Astrocyte (in vitro differentiated cells and primary cell): ENCODE data around the gene MFAP3. TPM values are rescaled to one million over a fixed set of nuclear protein-coding genes. Genes with fewer than 3 reads are reported as not detected.
A peak's percentile ranks its signal among the peaks of the same experiment; 100 is the strongest.

Source experiments
- DNase-seq: peaks from one replicate; pipeline ENCODE4 v3.0.0-alpha.2; 2010; ENCODE audit warnings: low read depth
- FAIRE-seq: peaks from 2 replicates; lab custom pipeline; 2011; peaks lifted over from hg19 to GRCh38; lab: Jason Lieb, UNC
- H2AFZ ChIP-seq: 2 replicates; pipeline ENCODE4 v1.6.0; 2012; ENCODE audit warnings: low read depth, low read length, inconsistent platforms
- H3K27ac ChIP-seq: 2 replicates; pipeline ENCODE4 v1.5.1; 2011; ENCODE audit warnings: low read depth, low read length, inconsistent platforms
- H3K27me3 ChIP-seq: 2 replicates; pipeline ENCODE4 v1.6.0; 2011; ENCODE audit warnings: low read length, inconsistent platforms; ENCODE audit not compliant: insufficient read depth
- H3K36me3 ChIP-seq: 2 replicates; pipeline ENCODE4 v1.5.1; 2011; ENCODE audit warnings: low read length, inconsistent platforms; ENCODE audit not compliant: insufficient read depth
- H3K4me1 ChIP-seq: 2 replicates; pipeline ENCODE4 v1.5.1; 2011; ENCODE audit warnings: low read length, inconsistent platforms; ENCODE audit not compliant: insufficient read depth
- H3K4me2 ChIP-seq: 2 replicates; pipeline ENCODE4 v1.6.0; 2012; ENCODE audit warnings: low read length, inconsistent platforms
- H3K4me3 ChIP-seq: 2 replicates; pipeline ENCODE4 v1.5.1; 2011; ENCODE audit warnings: low read depth, mild to moderate bottlenecking, low read length, inconsistent platforms; ENCODE audit not compliant: insufficient read depth
- H3K79me2 ChIP-seq: 2 replicates; pipeline ENCODE4 v1.6.0; 2012; ENCODE audit warnings: mild to moderate bottlenecking, low read length, inconsistent platforms; ENCODE audit not compliant: insufficient read depth
- H3K9ac ChIP-seq: 2 replicates; pipeline ENCODE4 v1.6.0; 2012; ENCODE audit warnings: mild to moderate bottlenecking, low read length, inconsistent platforms
- H3K9me3 ChIP-seq: 2 replicates; pipeline ENCODE4 v1.5.1; 2012; ENCODE audit warnings: low read depth, mild to moderate bottlenecking, low read length, inconsistent platforms; ENCODE audit not compliant: insufficient read depth
- H4K20me1 ChIP-seq: 2 replicates; pipeline ENCODE4 v1.6.0; 2012; ENCODE audit warnings: low read length, inconsistent platforms; ENCODE audit not compliant: insufficient read depth
- H3K27ac Mint-ChIP-seq: one replicate; pipeline ENCODE4 v1.8.0; 2021; ENCODE audit warnings: mild to moderate bottlenecking, mixed read lengths; ENCODE audit not compliant: unreplicated experiment
- H3K27me3 Mint-ChIP-seq: one replicate; pipeline ENCODE4 v1.8.0; 2021; ENCODE audit warnings: low read depth, mixed read lengths; ENCODE audit not compliant: unreplicated experiment
- H3K36me3 Mint-ChIP-seq: one replicate; pipeline ENCODE4 v1.8.0; 2021; ENCODE audit warnings: low read depth, mixed read lengths; ENCODE audit not compliant: unreplicated experiment
- H3K4me1 Mint-ChIP-seq: one replicate; pipeline ENCODE4 v1.8.0; 2021; ENCODE audit warnings: low read depth, mixed read lengths; ENCODE audit not compliant: unreplicated experiment
- H3K4me3 Mint-ChIP-seq: one replicate; pipeline ENCODE4 v1.8.0; 2021; ENCODE audit warnings: mild to moderate bottlenecking, moderate library complexity, mixed read lengths; ENCODE audit not compliant: unreplicated experiment
- H3K9me3 Mint-ChIP-seq: one replicate; pipeline ENCODE4 v1.8.0; 2021; ENCODE audit warnings: mild to moderate bottlenecking, mixed read lengths; ENCODE audit not compliant: unreplicated experiment
- EZH2 ChIP-seq: IDR thresholded peaks from 2 replicates; pipeline ENCODE4 v1.6.1; 2012; ENCODE audit warnings: mild to moderate bottlenecking, low read length, inconsistent platforms; ENCODE audit not compliant: insufficient read depth
- total RNA-seq: library from RNA; stranded (reverse); gene quantifications from 2 replicates; pipeline ENCODE4 v1.2.1, GENCODE V29; 2021
- TF ChIP-seq, protein P1 (sequence below): IDR thresholded peaks from 2 replicates; pipeline ENCODE4 v1.5.1; 2011; ENCODE audit warnings: low read depth, mild to moderate bottlenecking, inconsistent platforms, low read length, moderate library complexity; ENCODE audit not compliant: insufficient read depth

MFAP3 gene
- total RNA-seq, 1 donor from 2014 or later: 45.8 TPM

DNA sequence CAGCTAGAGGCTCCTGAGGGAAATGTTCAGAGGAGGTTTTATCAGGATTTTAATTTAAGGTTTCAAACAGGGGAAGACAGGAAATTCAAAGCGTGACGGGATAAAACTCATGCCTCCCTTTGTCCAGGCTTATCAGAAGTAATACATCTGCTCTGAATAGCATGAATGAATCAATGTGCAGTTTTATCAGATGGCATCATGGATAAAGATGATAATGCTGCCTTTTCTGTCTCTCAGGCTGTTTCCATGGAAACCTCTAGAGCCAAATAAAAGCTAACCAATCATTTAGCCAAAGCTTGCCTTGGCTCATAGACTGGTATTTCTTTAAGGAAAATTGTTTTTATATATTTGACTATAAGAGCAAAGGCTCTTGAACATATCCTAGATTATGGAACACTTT is 16.4 kb downstream of the MFAP3 start:
- no peak overlapping the region for H3K4me3 Mint-ChIP-seq
- H3K4me1 Mint-ChIP-seq: peaks cover 13% of the 10 kb centered on the region
- H3K9me3 ChIP-seq: no peaks in the 10 kb centered on the region
- H3K36me3 ChIP-seq: peaks cover 16% of the 10 kb centered on the region
- H2AFZ ChIP-seq: no peak overlapping the region
- H3K27me3 ChIP-seq: no peaks in the 10 kb centered on the region
- no peak for DNase-seq
- no peak overlapping the region for H3K4me3 ChIP-seq
- no peak overlapping the region for H3K27ac ChIP-seq
- FAIRE-seq: no peak
- no peak overlapping the region for H3K9ac ChIP-seq
- H4K20me1 ChIP-seq: peaks cover 74% of the 10 kb centered on the region
- no peak overlapping the region for H3K27ac Mint-ChIP-seq
- H3K27me3 Mint-ChIP-seq: no peaks in the 10 kb centered on the region
- no peaks in the 10 kb centered on the region for H3K9me3 Mint-ChIP-seq
- H3K4me1 ChIP-seq: peaks cover 10% of the 10 kb centered on the region
- peaks cover 12% of the 10 kb centered on the region for H3K36me3 Mint-ChIP-seq
- TF ChIP-seq, protein P1, sequence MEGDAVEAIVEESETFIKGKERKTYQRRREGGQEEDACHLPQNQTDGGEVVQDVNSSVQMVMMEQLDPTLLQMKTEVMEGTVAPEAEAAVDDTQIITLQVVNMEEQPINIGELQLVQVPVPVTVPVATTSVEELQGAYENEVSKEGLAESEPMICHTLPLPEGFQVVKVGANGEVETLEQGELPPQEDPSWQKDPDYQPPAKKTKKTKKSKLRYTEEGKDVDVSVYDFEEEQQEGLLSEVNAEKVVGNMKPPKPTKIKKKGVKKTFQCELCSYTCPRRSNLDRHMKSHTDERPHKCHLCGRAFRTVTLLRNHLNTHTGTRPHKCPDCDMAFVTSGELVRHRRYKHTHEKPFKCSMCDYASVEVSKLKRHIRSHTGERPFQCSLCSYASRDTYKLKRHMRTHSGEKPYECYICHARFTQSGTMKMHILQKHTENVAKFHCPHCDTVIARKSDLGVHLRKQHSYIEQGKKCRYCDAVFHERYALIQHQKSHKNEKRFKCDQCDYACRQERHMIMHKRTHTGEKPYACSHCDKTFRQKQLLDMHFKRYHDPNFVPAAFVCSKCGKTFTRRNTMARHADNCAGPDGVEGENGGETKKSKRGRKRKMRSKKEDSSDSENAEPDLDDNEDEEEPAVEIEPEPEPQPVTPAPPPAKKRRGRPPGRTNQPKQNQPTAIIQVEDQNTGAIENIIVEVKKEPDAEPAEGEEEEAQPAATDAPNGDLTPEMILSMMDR: no peak
- TF ChIP-seq EZH2: no peak
- H3K4me2 ChIP-seq: no peak overlapping the region
- no peaks in the 10 kb centered on the region for H3K79me2 ChIP-seq

DNA sequence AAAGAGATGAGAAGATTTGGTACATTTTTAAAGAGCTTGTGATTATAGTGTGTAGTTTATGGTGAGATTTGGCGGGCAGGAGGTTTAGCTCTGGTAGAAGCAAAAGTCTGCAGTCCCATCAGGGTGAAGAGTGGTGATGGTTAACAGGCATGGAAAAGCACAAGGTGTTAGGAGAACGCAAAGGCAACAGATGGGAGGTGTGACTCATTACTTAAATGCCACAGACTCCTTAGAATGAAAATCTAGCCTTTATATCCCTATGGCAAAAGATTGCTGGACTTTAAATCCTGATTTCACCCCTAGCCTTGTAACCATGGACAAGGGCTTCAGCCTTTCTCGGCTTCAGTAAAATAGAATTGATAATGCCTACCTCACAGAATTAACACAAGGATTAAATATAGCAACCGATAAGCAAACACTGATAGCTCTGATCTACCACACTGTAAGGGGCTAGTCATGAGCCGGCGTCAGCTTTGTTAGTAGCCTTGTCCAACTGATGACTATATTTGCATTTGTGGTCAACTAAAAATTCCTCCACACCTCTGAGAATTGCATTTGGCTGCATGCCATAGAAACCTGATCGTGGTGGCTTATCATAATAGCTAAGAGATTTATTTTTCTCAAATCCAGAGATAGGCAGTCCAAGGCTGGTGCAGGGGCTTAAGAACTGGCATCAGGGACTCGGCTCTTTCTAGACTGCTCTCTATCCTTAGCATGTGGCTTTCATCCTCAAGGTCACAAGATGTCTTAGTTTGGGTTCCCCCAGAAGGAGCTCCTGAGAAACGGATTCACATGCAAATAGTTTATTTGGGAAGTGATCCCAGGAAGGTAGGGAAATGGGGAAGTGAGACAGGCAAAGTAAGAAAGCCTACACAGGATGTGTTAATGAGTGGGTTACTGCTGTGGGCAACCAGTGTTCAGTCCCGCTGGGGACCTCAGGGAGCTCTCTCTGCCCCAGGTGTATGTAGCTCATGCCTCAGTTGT is 19.6 kb downstream of the MFAP3 start:
- Mint-ChIP-seq H3K27ac (no peak overlapping the region), H3K4me3 (no peak overlapping the region), H3K27me3 (no peaks in the 10 kb centered on the region), H3K36me3 (peaks cover 5% of the 10 kb centered on the region), H3K9me3 (no peaks in the 10 kb centered on the region), H3K4me1 (peaks cover 13% of the 10 kb centered on the region)
- FAIRE-seq (no peak), DNase-seq (peak; percentile 69)
- Histone ChIP-seq H3K4me2 (peak overlapping the region; percentile 14), H3K36me3 (peaks cover 10% of the 10 kb centered on the region), H3K27ac (no peak overlapping the region), H3K4me3 (no peak overlapping the region), H3K4me1 (peaks cover 10% of the 10 kb centered on the region), H3K79me2 (no peaks in the 10 kb centered on the region), H3K27me3 (no peaks in the 10 kb centered on the region), H4K20me1 (peaks cover 61% of the 10 kb centered on the region), H3K9me3 (no peaks in the 10 kb centered on the region), H2AFZ (no peak overlapping the region), H3K9ac (no peak overlapping the region)
- no peak for TF ChIP-seq EZH2

DNA sequence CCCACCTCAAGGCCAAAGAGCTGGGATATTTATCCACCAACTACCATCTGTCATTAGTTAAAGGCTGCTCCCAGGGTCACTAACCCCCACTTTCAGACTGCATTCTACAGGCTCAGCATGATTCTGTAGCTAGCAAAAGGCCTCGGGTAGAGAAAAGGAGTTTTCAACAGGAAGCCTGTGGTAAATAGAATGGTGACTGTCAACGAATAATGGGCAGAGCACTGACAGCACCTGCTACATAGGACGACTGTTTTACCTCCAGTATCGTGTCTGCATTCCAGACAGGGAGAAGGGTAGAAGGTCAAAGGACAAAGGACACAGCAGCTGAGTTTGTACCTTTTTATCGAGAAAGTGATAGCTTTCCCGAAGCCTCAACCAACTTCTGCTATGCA is 20.3 kb downstream of the MFAP3 start:
- Mint-ChIP-seq H3K9me3 (no peaks in the 10 kb centered on the region), H3K36me3 (no peaks in the 10 kb centered on the region), H3K27me3 (no peaks in the 10 kb centered on the region), H3K27ac (no peak overlapping the region), H3K4me3 (no peak overlapping the region), H3K4me1 (peaks cover 13% of the 10 kb centered on the region)
- H3K9me3 ChIP-seq: no peaks in the 10 kb centered on the region
- no peak overlapping the region for H3K27ac ChIP-seq
- H2AFZ ChIP-seq: no peak overlapping the region
- no peak overlapping the region for H3K4me3 ChIP-seq
- no peak for DNase-seq
- no peak overlapping the region for H3K4me2 ChIP-seq
- TF ChIP-seq EZH2: no peak
- TF ChIP-seq, protein P1: no peak
- H3K9ac ChIP-seq: no peak overlapping the region
- H3K79me2 ChIP-seq: no peaks in the 10 kb centered on the region
- H3K27me3 ChIP-seq: no peaks in the 10 kb centered on the region
- peaks cover 10% of the 10 kb centered on the region for H3K4me1 ChIP-seq
- peaks cover 4% of the 10 kb centered on the region for H3K36me3 ChIP-seq
- H4K20me1 ChIP-seq: peaks cover 55% of the 10 kb centered on the region
- no peak for FAIRE-seq
